Endothelial cell of umbilical vein (primary cell): ENCODE results near the gene DNAH10.

ENCODE experiments used
- EZH2 ChIP-seq: IDR thresholded peaks from 2 replicates; pipeline ENCODE4 v1.6.1; 2012; ENCODE audit warnings: borderline replicate concordance, low read depth, mild to moderate bottlenecking, moderate library complexity, low read length, inconsistent platforms; ENCODE audit not compliant: severe bottlenecking
- POLR2A ChIP-seq: IDR thresholded peaks from 2 replicates; pipeline ENCODE4 v1.6.1; 2012; ENCODE audit warnings: low read depth, mild to moderate bottlenecking, control low read depth, low read length
- TF ChIP-seq, protein P1 (sequence below): IDR thresholded peaks from 2 replicates; pipeline ENCODE4 v1.6.1; 2011; ENCODE audit not compliant: insufficient read depth, insufficient read length
- TF ChIP-seq, protein P2 (sequence below), 2 donors: IDR thresholded peaks; 1 replicate in 1 of 2; 2 replicates in 1 of 2; pipeline ENCODE4 v1.5.1; 2011; ENCODE audit warnings: low read length in 2 of 2, mild to moderate bottlenecking in 2 of 2, moderate library complexity in 2 of 2, control low read depth in 1 of 2, inconsistent platforms in 1 of 2, low read depth in 1 of 2; ENCODE audit not compliant: insufficient read depth in 1 of 2; ENCODE audit errors: extremely low read depth in 1 of 2

DNA sequence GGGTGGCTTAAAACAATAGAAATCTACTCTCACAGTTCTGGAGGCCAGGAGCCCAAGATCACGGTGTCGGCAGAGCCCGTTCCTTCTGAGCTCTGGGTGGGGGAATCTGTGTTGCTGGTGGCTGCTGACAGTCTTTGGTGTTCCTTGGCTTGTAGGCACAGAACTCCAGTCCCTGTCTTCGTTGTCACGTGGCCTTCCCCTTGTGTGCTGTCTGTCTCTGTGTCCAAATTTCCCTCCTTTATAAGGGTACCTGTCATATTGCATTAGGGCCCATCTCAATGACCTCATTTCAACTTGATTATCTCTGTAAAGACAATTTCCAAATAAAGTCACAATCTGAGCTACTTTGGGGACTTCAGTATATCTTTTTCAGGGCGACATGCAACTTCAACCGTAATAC, 128.9 kb downstream of the DNAH10 start:
- TF ChIP-seq, protein P1, sequence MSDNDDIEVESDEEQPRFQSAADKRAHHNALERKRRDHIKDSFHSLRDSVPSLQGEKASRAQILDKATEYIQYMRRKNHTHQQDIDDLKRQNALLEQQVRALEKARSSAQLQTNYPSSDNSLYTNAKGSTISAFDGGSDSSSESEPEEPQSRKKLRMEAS, result no peak
- TF ChIP-seq POLR2A (no peak), EZH2 (no peak)
- TF ChIP-seq, protein P2, sequence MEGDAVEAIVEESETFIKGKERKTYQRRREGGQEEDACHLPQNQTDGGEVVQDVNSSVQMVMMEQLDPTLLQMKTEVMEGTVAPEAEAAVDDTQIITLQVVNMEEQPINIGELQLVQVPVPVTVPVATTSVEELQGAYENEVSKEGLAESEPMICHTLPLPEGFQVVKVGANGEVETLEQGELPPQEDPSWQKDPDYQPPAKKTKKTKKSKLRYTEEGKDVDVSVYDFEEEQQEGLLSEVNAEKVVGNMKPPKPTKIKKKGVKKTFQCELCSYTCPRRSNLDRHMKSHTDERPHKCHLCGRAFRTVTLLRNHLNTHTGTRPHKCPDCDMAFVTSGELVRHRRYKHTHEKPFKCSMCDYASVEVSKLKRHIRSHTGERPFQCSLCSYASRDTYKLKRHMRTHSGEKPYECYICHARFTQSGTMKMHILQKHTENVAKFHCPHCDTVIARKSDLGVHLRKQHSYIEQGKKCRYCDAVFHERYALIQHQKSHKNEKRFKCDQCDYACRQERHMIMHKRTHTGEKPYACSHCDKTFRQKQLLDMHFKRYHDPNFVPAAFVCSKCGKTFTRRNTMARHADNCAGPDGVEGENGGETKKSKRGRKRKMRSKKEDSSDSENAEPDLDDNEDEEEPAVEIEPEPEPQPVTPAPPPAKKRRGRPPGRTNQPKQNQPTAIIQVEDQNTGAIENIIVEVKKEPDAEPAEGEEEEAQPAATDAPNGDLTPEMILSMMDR (IDR thresholded peaks at IDR 0.05; ENCODE audit: extremely low read depth in 1 of 2, insufficient read depth in 1 of 2, low read depth in 1 of 2, low read length in 2 of 2), result no peak
